ENCODE measurements around the gene ARMCX6. TPM values are rescaled to one million over a fixed set of nuclear protein-coding genes. Genes with fewer than 3 reads are reported as not detected.

ARMCX6 gene
- total and polyA plus RNA-seq, 2 of the 8 experiments (the other 6 are each of a cell fraction or from before 2014, with no cell fraction given) = 24.9 to 40.0 TPM

GRCh38 chrX:101602077-101602476 lies 15.7 kb downstream of the ARMCX6 start:
- Histone ChIP-seq H3K4me1 (replicated peaks in 1 of 4; ENCODE audit: control insufficient read depth in 3 of 4, insufficient read depth in 4 of 4, low read length in 3 of 4) (no peaks in the 10 kb centered on the region), H3K23ac (ENCODE audit: insufficient read length) (no peak overlapping the region), H3K27ac (ENCODE audit: low read depth, low read length) (no peak overlapping the region), H3K9me3 (ENCODE audit: insufficient read depth in 2 of 2, low read depth in 1 of 2, low read length in 1 of 2) (no peaks in the 10 kb centered on the region), H2BK15ac (ENCODE audit: low read length) (no peak overlapping the region), H3K79me2 (ENCODE audit: control insufficient read depth in 1 of 2, insufficient read depth in 2 of 2, low read length in 2 of 2) (no peaks in the 10 kb centered on the region), H3K4me3 (ENCODE audit: extremely low read depth in 1 of 4, insufficient read depth in 2 of 4, low read depth in 3 of 4, low read length in 4 of 4) (no peak overlapping the region), H3K4ac (replicated peaks; ENCODE audit: insufficient read length, low read depth, low read length) (no peak overlapping the region), H4K20me1 (replicated peaks in 1 of 2; ENCODE audit: control insufficient read depth in 1 of 2, insufficient read depth in 2 of 2, low read length in 2 of 2) (no peaks in the 10 kb centered on the region), H3K79me1 (ENCODE audit: low read depth, low read length) (no peaks in the 10 kb centered on the region), H3K56ac (replicated peaks; ENCODE audit: insufficient read length, low read depth, low read length) (no peak overlapping the region), H4K91ac (replicated peaks; ENCODE audit: insufficient read length, low read length) (no peak overlapping the region), H3K4me2 (ENCODE audit: insufficient read depth in 1 of 2, low read depth in 2 of 2, low read length in 2 of 2) (no peak overlapping the region), H3K14ac (ENCODE audit: insufficient read length) (no peak overlapping the region), H3K18ac (ENCODE audit: extremely low read depth, low read length) (no peak overlapping the region), H2BK120ac (replicated peaks; ENCODE audit: low read depth, low read length) (no peak overlapping the region), H2BK12ac (ENCODE audit: low read depth, low read length) (no peak overlapping the region), H4K8ac (ENCODE audit: extremely low read depth, insufficient read depth, low read length) (no peak overlapping the region), H2AK5ac (ENCODE audit: low read depth, low read length) (no peak overlapping the region), H2BK5ac (ENCODE audit: low read depth, low read length) (no peak overlapping the region), H3K36me3 (ENCODE audit: control insufficient read depth in 2 of 4, insufficient read depth in 4 of 4, low read length in 3 of 4) (no peaks in the 10 kb centered on the region), H2BK20ac (ENCODE audit: low read length) (no peak overlapping the region), H4K5ac (ENCODE audit: insufficient read length, low read depth, low read length) (no peak overlapping the region), H2AFZ (ENCODE audit: low read length) (no peak overlapping the region), H3K9ac (replicated peaks in 1 of 4; ENCODE audit: extremely low read depth in 1 of 4, low read depth in 3 of 4, low read length in 3 of 4) (no peak overlapping the region), H3K27me3 (replicated peaks in 1 of 4; ENCODE audit: control insufficient read depth in 3 of 4, extremely low read depth in 1 of 4, insufficient read depth in 3 of 4, low read length in 3 of 4) (no peaks in the 10 kb centered on the region), H3K23me2 (ENCODE audit: low read depth, low read length) (no peaks in the 10 kb centered on the region)
- DNase-seq (ENCODE audit: low read depth in 1 of 2, low spot score in 2 of 2) (no peak), FAIRE-seq (no peak)
- ChIA-PET CTCF (ENCODE audit: partially characterized antibody) (no interaction called here), POLR2A (ENCODE audit: partially characterized antibody) (no interaction called here)
- WGBS, 2 experiments (ENCODE audit: extremely low coverage in 1 of 2, insufficient coverage in 1 of 2, insufficient read length in 1 of 2, insufficient replicate concordance in 2 of 2, low coverage in 1 of 2, low lambda C conversion rate in 2 of 2, missing lambda C conversion rate in 1 of 2) = 100% methylated on average over 2 of the region's 7 CpGs; no CpG with 5 or more reads in 1 of the 2 experiments
- TF ChIP-seq POLR2AphosphoS5 (IDR thresholded peaks at IDR 0.05; ENCODE audit: low read depth, low read length) = no peak
- TF ChIP-seq SIX5 (IDR thresholded peaks at IDR 0.05; ENCODE audit: low read depth, low read length) = no peak
- TF ChIP-seq RBBP5 (IDR thresholded peaks at IDR 0.05; ENCODE audit: borderline replicate concordance, low read depth, low read length) = no peak
- TF ChIP-seq SAP30 (IDR thresholded peaks at IDR 0.05; ENCODE audit: insufficient read depth, insufficient replicate concordance, low read length) = no peak
- TF ChIP-seq EGR1 (IDR thresholded peaks at IDR 0.05; ENCODE audit: borderline replicate concordance, low read depth, low read length) = no peak
- TF ChIP-seq FOSL1 (IDR thresholded peaks at IDR 0.05; ENCODE audit: insufficient read depth, low read depth, low read length) = no peak
- no peak for TF ChIP-seq CEBPB (IDR thresholded peaks at IDR 0.05; ENCODE audit: low read depth, low read length)
- no peak for TF ChIP-seq GABPA (IDR thresholded peaks at IDR 0.05; ENCODE audit: borderline replicate concordance, insufficient read depth, low read length)
- no peak for TF ChIP-seq BCL11A (IDR thresholded peaks at IDR 0.05; ENCODE audit: low read depth in 2 of 2, low read length in 2 of 2)
- no peak for TF ChIP-seq NRF1 (IDR thresholded peaks at IDR 0.05; ENCODE audit: low read depth, low read length)
- TF ChIP-seq JUND (IDR thresholded peaks at IDR 0.05; ENCODE audit: low read length) = no peak
- no peak for TF ChIP-seq HDAC2 (IDR thresholded peaks at IDR 0.05; ENCODE audit: borderline replicate concordance in 1 of 2, low read depth in 2 of 2, low read length in 2 of 2)
- no peak for TF ChIP-seq SRF (IDR thresholded peaks at IDR 0.05; ENCODE audit: low read depth, low read length)
- TF ChIP-seq SP1 (IDR thresholded peaks at IDR 0.05; ENCODE audit: low read depth, low read length) = no peak
- no peak for TF ChIP-seq SIN3A (conservative IDR thresholded peaks at IDR 0.05 in 1 of 2, IDR thresholded peaks at IDR 0.05 in 1 of 2; ENCODE audit: low read depth in 1 of 2, low read length in 2 of 2)
- TF ChIP-seq TBP (IDR thresholded peaks at IDR 0.05; ENCODE audit: low read depth, low read length) = no peak
